Breast epithelium (tissue), 3 donors: ENCODE data around the gene ATCAY.

Experiments used
- POLR2A ChIP-seq: fragments of 450-650 bp; IDR thresholded peaks from one replicate; pipeline ENCODE4 v1.6.1; 2016; ENCODE audit warnings: antibody characterized with exemption, mild to moderate bottlenecking, moderate library complexity
- TF ChIP-seq, protein P1 (sequence below), 3 donors: fragments of 450-650 bp; IDR thresholded peaks; one replicate each; pipeline ENCODE4 v1.5.1; 2016 to 2017; ENCODE audit warnings: antibody characterized with exemption in 3 of 3, mild to moderate bottlenecking in 3 of 3, moderate library complexity in 3 of 3

DNA sequence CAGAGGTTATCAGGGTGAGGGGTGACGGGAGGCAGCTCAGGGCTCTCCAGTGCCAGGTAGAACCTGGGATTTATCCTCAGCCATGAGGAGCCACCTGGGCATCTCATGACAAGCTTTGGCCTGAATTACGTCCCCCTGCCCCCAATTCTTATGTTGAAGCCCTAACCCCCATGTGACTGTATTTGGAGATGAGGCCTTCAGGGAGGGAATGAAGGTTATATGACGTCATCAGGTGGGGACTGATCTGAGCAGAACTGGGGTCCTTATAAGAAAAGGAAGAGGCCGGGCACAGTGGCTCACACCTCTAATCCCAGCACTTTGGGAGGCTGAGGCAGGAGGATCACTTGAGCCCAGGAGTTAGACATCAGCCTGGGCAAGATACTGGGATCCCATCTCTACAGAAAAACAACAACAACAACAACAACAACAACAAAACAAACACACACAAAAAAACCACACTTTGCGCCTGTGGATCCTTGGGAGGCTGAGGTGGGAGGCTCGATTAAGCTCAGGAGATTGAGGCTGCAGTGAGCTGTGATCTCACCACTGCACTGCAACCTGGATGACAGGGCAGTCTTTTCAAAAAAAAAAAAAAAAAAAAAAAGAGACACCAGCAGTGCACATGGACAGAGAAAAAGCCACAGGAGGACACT lies 30.0 kb upstream of the ATCAY start:
- TF ChIP-seq, protein P1, sequence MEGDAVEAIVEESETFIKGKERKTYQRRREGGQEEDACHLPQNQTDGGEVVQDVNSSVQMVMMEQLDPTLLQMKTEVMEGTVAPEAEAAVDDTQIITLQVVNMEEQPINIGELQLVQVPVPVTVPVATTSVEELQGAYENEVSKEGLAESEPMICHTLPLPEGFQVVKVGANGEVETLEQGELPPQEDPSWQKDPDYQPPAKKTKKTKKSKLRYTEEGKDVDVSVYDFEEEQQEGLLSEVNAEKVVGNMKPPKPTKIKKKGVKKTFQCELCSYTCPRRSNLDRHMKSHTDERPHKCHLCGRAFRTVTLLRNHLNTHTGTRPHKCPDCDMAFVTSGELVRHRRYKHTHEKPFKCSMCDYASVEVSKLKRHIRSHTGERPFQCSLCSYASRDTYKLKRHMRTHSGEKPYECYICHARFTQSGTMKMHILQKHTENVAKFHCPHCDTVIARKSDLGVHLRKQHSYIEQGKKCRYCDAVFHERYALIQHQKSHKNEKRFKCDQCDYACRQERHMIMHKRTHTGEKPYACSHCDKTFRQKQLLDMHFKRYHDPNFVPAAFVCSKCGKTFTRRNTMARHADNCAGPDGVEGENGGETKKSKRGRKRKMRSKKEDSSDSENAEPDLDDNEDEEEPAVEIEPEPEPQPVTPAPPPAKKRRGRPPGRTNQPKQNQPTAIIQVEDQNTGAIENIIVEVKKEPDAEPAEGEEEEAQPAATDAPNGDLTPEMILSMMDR (IDR thresholded peaks at IDR 0.05), result no peak
- TF ChIP-seq POLR2A, result no peak
